ENCODE results near the gene KAT2B.

KAT2B gene

GRCh38 chr3:20161714-20162113, 121.5 kb downstream of the KAT2B start:
- Histone ChIP-seq H3K27ac (ENCODE audit: low read length) (no peak overlapping the region), H3K4me3 (ENCODE audit: low read length) (no peak overlapping the region), H3K27me3 (ENCODE audit: low read depth, low read length) (no peaks in the 10 kb centered on the region), H4K20me1 (ENCODE audit: insufficient read depth, low read length) (no peaks in the 10 kb centered on the region), H3K9ac (ENCODE audit: low read length) (no peak overlapping the region), H3K9me3 (ENCODE audit: insufficient read depth, low read length) (no peaks in the 10 kb centered on the region), H3K4me2 (ENCODE audit: low read length) (no peak overlapping the region), H2AFZ (ENCODE audit: low read depth, low read length) (no peak overlapping the region), H3K79me2 (ENCODE audit: low read length) (no peaks in the 10 kb centered on the region), H3K4me1 (ENCODE audit: low read length) (no peaks in the 10 kb centered on the region), H3K36me3 (replicated peaks; ENCODE audit: low read depth, low read length) (peaks cover 58% of the 10 kb centered on the region)
- TF ChIP-seq, protein P1, sequence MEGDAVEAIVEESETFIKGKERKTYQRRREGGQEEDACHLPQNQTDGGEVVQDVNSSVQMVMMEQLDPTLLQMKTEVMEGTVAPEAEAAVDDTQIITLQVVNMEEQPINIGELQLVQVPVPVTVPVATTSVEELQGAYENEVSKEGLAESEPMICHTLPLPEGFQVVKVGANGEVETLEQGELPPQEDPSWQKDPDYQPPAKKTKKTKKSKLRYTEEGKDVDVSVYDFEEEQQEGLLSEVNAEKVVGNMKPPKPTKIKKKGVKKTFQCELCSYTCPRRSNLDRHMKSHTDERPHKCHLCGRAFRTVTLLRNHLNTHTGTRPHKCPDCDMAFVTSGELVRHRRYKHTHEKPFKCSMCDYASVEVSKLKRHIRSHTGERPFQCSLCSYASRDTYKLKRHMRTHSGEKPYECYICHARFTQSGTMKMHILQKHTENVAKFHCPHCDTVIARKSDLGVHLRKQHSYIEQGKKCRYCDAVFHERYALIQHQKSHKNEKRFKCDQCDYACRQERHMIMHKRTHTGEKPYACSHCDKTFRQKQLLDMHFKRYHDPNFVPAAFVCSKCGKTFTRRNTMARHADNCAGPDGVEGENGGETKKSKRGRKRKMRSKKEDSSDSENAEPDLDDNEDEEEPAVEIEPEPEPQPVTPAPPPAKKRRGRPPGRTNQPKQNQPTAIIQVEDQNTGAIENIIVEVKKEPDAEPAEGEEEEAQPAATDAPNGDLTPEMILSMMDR (IDR thresholded peaks at IDR 0.05; ENCODE audit: low read depth, low read length) = no peak
- TF ChIP-seq EZH2phosphoT487 (IDR thresholded peaks at IDR 0.05; ENCODE audit: low read depth) = no peak

GRCh38 chr3:20173844-20174410, 133.7 kb downstream of the KAT2B start:
- no peaks in the 10 kb centered on the region for H3K79me2 ChIP-seq (ENCODE audit: low read length)
- no peak overlapping the region for H3K27ac ChIP-seq (ENCODE audit: low read length)
- no peak overlapping the region for H3K9ac ChIP-seq (ENCODE audit: low read length)
- no peaks in the 10 kb centered on the region for H3K9me3 ChIP-seq (ENCODE audit: insufficient read depth, low read length)
- TF ChIP-seq, protein P1 (IDR thresholded peaks at IDR 0.05; ENCODE audit: low read depth, low read length) = no peak
- TF ChIP-seq EZH2phosphoT487 (IDR thresholded peaks at IDR 0.05; ENCODE audit: low read depth) = no peak
- H4K20me1 ChIP-seq (ENCODE audit: insufficient read depth, low read length) = no peaks in the 10 kb centered on the region
- no peak overlapping the region for H2AFZ ChIP-seq (ENCODE audit: low read depth, low read length)
- H3K27me3 ChIP-seq (ENCODE audit: low read depth, low read length) = no peaks in the 10 kb centered on the region
- H3K4me2 ChIP-seq (ENCODE audit: low read length) = no peak overlapping the region
- H3K4me1 ChIP-seq (ENCODE audit: low read length) = no peaks in the 10 kb centered on the region
- peaks cover 67% of the 10 kb centered on the region for H3K36me3 ChIP-seq (replicated peaks; ENCODE audit: low read depth, low read length)
- no peak overlapping the region for H3K4me3 ChIP-seq (ENCODE audit: low read length)

DNA sequence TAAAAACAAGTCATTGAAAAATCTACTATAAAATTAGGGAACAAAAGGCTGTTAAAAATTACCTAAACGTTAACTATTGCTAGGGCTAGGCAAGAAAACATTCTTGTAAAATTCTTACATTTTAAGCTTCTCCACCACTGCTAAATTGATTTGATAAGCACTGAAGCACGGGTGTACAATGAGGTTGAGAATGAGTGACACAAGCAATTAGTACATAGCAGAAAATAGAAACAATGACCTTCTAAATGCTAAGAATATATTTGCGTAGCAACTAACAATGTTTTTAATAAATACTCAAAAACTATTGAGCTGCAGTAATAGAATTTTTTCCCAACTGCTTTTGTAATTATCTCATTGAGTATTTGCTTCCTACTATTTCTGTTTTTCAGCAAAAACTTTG, 141.0 kb downstream of the KAT2B start:
- H3K79me2 ChIP-seq (ENCODE audit: low read length) = peaks cover 33% of the 10 kb centered on the region
- H3K4me3 ChIP-seq (ENCODE audit: low read length) = no peak overlapping the region
- H3K9me3 ChIP-seq (ENCODE audit: insufficient read depth, low read length) = no peaks in the 10 kb centered on the region
- H3K4me1 ChIP-seq (ENCODE audit: low read length) = peaks cover 8% of the 10 kb centered on the region; the same call in 1 of the 2 replicates
- no peak overlapping the region for H3K4me2 ChIP-seq (ENCODE audit: low read length)
- no peaks in the 10 kb centered on the region for H4K20me1 ChIP-seq (ENCODE audit: insufficient read depth, low read length)
- H3K27me3 ChIP-seq (ENCODE audit: low read depth, low read length) = no peaks in the 10 kb centered on the region
- no peak overlapping the region for H3K9ac ChIP-seq (ENCODE audit: low read length)
- no peak overlapping the region for H3K27ac ChIP-seq (ENCODE audit: low read length)
- no peak overlapping the region for H2AFZ ChIP-seq (ENCODE audit: low read depth, low read length)
- peaks cover 60% of the 10 kb centered on the region for H3K36me3 ChIP-seq (replicated peaks; ENCODE audit: low read depth, low read length)
- TF ChIP-seq, protein P1 (IDR thresholded peaks at IDR 0.05; ENCODE audit: low read depth, low read length) = no peak
- no peak for TF ChIP-seq EZH2phosphoT487 (IDR thresholded peaks at IDR 0.05; ENCODE audit: low read depth)

- H3K9me3 ChIP-seq (ENCODE audit: insufficient read depth, low read length) = no peaks in the 10 kb centered on the region
- TF ChIP-seq, protein P1 (IDR thresholded peaks at IDR 0.05; ENCODE audit: low read depth, low read length) = no peak
- no peak for TF ChIP-seq EZH2phosphoT487 (IDR thresholded peaks at IDR 0.05; ENCODE audit: low read depth)
- no peak overlapping the region for H3K4me2 ChIP-seq (ENCODE audit: low read length)
- no peak overlapping the region for H3K27ac ChIP-seq (ENCODE audit: low read length)
- H3K79me2 ChIP-seq (ENCODE audit: low read length) = peaks cover 33% of the 10 kb centered on the region
- H3K9ac ChIP-seq (ENCODE audit: low read length) = no peak overlapping the region
- peaks cover 12% of the 10 kb centered on the region for H3K4me1 ChIP-seq (ENCODE audit: low read length)
- H3K36me3 ChIP-seq (replicated peaks; ENCODE audit: low read depth, low read length) = peaks cover 54% of the 10 kb centered on the region
- H3K27me3 ChIP-seq (ENCODE audit: low read depth, low read length) = no peaks in the 10 kb centered on the region
- no peak overlapping the region for H3K4me3 ChIP-seq (ENCODE audit: low read length)
- no peak overlapping the region for H2AFZ ChIP-seq (ENCODE audit: low read depth, low read length)
- H4K20me1 ChIP-seq (ENCODE audit: insufficient read depth, low read length) = no peaks in the 10 kb centered on the region
These were observed 142.0 kb downstream of the KAT2B start for GRCh38 chr3:20182206-20182605.
